Measurements from ENCODE around the gene C1QTNF9.

GRCh38 chr13:24339937-24340607, 30.7 kb downstream of the C1QTNF9 start:
- TF ChIP-seq CTCF (IDR thresholded peaks at IDR 0.05; ENCODE audit: borderline replicate concordance, extremely low read depth, low read length, poor library complexity, severe bottlenecking) (no peak), EZH2 (IDR thresholded peaks at IDR 0.05; ENCODE audit: borderline replicate concordance, low read depth, low read length, severe bottlenecking) (no peak)
